ENCODE results near the gene IFT80.

GRCh38 chr3:160390565-160391138 lies 8.4 kb downstream of the IFT80 start:
- no peak for TF ChIP-seq CEBPB (IDR thresholded peaks at IDR 0.05)
- TF ChIP-seq EP300 (IDR thresholded peaks at IDR 0.05; ENCODE audit: borderline replicate concordance) = no peak

All from Ishikawa (cell line).